HG03097 (cell line): Measurements from ENCODE around the gene RNF212.

Source experiments
- ATAC-seq: cut with Tn5 transposase; IDR thresholded peaks from one replicate; pipeline ENCODE4 v1.9.1; 2021; ENCODE audit not compliant: unreplicated experiment, low FRiP score

The RNF212 gene

DNA sequence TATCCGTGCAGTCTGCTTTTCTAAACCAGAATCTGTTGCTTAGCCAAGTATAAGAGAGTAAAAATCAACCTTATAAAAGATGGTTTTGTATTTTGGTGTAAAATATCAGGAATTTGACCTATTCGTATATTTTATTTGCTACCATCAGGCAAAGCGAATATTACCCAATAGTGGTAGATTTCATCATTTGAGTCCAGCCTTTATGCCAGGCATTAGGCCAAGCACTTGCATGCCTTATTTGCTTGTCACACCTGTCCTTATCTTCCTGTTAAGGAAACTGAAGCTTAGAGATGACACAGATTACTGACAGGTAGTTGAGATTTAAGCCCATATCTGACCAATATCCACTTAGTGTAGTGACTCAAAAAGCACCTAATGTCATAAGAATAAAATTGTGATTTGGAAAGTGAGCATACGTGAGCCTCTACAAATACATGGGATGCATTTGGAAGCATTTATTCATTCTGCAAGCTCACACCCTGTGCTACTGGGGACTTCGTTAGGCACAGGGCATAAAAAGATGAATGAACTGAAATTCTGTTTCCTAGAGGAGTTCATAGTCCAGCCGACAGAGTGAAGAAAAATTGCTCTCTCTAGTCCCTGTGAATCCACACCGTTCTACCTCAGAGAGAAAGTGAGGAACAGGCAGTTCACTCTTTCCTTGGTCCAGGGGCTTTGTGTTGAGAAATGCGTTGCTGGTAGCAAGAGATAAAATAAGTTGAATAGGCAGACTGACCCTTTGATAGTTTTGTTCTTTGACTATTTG lies 2.3 kb upstream of the RNF212 start:
- ATAC-seq: no peak

DNA sequence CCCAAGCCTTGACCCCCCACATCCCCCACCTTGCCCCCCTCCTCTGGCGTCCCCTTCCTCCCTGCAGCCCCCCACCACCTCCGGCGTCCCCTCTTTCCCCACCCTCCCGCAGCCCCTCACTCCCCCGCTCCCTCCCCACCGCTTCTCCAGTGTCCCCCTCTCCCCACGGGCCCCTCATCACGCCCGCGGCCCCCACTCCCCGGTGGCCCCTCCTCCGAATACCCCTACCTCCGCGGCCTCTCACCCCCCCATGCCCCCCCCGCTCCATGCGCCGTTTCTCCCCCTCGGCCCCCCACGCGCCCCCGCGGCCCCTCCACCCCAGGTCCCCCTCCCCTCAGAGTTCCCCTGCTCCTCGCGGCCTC lies 562 bp downstream of the RNF212 start:
- no peak for ATAC-seq

DNA sequence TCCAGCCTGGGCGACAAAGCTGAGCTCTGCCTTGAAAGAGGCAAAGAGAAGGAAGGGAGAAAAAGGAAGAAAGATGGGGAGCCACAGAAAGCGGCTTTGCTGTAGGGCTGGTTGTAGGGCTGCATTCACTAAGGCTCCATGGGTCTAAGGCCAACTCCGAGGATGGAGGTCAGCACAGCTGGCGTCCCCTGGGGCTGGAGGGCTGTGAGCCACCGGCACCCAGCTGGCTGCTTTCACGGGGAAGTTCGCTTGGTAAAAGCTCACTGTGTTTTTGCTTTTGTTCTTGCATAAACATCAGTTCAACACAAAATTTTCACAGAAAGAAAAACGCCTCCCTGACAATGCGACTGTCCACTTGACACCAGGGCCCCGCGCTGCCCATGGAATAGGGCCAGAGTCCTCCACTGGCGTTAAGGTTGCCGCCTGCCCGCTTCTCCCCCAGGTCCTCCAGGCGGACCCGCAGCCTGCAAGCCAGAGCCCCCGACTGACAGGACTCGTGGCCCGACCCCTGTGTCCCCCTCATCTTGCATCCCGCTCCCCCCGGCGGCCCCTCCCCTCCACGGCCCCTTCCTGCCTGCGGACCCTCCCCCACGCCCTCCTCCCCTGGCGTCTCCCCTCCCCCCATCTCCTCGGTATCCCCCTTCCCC lies 1.1 kb downstream of the RNF212 start:
- ATAC-seq: no peak

DNA sequence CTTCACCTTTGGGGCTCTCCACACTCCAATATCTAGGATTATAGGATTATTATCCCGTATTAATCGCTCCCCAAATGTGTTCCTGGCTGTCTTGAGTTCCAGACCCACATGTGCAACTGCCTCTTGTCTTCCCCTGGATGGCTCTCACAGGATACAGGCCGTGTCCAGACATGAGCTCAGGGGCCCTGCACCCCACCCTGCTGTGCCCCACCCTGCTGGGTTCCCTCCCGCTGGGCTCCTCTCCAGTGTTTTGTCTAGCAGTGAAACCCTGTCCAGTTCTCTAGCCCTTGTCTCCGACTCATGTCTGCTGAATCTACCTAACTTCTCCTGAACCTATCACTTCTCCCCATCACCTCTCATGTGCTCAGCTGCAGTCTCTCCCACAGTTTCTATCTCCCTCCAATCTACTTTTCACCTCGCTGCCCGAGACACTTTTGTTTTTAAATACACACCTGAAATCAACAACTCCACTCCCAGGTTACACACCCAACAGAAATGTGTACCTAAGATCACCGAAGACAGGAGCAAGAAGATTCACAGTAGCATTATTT lies 2.0 kb downstream of the RNF212 start:
- ATAC-seq: no peak

DNA sequence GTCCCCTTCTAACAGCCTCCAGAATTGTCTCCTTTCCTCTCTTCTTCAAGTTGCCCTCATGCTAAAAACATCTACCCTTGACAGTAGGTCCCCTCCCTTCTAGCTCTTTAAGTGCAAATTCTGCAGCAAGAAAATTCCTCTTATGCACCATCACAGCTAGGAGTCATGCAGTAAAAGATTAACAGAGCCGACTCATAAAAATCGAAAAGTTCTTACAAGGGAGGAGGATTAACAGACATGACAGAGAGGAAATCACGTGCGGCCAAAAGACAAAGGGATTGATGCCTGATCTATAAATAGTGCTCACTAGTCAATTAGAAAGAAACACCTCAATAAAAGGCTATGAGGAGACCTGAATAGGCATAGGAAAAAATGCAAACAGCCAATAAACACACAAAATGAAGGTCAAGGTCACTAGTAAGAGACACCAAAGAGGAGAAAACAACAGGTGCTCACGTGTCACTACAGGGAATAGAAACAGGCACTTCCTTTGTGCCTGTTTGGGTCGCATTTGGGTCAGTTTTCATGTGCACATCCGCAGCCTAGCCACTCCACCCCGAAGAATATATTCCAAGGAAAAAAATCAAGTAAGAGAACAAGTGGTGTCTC lies 3.4 kb downstream of the RNF212 start:
- ATAC-seq: no peak

DNA sequence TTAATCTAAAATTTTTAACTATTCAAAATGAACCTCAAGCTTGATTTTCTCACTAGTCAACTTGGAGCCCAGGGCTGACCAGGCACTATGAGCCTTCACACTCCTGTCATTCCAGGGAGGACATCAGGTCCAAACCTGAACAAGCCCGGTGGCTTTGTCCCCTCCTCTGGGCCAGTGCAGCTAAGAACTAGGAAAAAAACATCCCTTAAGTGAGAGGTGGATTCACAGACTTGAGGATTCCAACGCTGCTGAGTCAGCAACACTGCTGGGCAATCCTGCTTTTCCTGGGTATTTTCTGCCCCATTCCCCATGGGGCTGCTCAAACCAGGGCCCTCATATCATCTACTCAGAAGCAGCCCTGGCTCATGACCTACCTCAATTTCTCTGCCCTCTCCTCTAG lies 4.0 kb downstream of the RNF212 start:
- ATAC-seq: no peak

DNA sequence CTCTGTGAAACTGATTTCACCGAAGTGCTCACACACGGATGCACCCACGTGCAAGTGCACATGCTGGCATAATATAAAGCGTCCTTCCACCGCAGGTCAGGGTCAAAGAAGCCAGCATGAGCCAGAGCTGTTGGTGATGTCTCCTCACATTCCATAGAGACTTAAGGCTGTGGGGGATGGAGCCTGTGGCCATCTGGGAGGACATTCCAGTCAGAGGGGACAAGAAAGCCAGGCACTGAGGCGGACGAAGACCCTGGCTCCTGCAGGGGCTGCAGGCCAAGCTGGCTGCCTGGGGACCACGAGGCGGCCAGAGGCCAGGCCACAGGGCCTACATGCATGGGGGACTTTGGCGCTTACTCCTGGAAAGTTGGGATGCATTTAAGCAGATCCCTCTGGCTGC lies 7.7 kb downstream of the RNF212 start:
- no peak for ATAC-seq

DNA sequence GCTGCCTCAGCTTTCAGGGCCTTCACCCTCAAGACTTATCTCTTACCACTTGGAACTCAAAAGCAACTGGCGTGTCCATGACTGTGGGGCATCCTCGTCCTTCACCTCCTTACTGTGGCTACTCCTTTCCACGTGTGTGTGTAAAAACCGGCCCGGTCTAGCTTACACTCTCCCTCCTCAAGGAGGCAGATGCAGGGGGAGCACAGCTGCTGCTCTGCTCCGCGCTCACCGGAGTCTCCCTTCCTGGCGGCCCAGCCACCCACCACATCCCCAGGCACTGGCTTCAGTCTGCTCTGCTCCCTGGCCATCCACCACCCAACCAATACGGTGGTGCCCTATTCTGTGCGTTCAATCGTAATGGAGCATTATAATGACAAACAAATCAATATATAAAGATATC lies 8.3 kb downstream of the RNF212 start:
- no peak for ATAC-seq

DNA sequence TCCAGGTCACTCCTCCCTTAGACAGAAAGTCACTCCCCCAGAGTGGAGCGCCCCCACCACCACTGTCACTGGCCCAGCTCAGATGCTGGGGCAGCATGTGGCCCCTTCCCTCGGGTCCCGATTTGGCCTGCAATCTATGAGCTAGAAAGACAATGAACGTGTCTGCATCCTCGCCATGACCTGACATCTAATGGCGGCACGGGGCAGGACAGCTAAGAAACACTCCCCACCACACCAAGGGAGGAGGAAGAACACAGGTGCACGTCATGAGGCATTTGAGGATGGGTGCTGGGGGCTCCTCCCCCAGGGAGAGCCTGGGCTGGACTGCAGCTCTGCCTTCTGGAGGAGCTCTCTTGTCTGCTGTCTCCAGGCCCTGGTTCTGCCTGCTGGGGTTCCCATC lies 8.7 kb downstream of the RNF212 start:
- no peak for ATAC-seq

DNA sequence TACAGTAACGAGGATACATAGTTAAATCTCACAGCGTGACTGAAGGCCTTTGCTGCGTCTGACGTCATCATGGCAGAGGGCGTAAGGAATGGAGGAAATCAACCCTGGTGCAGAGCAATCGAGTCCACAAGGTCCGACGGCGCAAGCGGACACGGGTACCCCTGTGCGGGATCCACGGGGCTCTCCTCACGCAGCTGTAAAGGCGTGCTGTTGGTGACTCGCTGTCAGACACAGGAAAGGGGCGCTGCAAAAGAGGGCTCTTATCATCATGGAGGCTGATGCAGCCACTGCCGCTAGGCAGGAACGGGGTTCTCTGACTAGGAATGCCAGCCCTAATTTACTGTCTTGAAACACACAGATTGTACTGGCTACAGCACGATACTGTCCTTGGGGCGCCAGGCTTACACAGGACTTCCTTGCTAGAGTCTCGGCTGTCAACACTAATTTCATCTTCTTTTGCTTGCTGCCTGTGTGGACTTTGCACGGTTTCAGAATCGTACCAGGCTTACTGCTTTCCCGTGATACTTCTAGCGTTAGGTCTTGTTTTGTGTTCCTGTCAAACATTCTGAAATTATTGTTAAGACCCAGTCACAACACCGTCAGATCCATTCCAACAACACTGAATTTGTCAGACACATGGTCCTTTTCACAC lies 13.6 kb downstream of the RNF212 start:
- no peak for ATAC-seq

DNA sequence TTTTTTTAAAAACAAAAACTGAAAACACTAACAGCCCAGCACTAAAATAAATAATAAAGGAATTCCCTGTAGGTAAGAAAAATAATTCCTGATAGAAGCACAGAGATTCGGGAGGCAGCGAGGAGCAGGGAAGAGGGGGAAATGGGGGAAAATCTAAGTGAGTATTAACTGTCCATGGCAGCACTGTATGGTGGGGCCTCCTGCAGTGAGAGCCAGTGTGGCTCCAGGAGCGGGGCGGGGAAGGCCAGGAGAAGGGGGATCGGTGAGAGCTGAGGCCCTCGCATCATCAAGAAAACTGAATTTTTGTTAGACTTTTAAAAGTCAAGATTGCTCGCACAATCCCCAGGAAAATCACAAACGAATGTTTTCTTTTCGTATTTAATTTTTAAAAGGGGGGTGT lies 14.1 kb downstream of the RNF212 start:
- no peak for ATAC-seq

DNA sequence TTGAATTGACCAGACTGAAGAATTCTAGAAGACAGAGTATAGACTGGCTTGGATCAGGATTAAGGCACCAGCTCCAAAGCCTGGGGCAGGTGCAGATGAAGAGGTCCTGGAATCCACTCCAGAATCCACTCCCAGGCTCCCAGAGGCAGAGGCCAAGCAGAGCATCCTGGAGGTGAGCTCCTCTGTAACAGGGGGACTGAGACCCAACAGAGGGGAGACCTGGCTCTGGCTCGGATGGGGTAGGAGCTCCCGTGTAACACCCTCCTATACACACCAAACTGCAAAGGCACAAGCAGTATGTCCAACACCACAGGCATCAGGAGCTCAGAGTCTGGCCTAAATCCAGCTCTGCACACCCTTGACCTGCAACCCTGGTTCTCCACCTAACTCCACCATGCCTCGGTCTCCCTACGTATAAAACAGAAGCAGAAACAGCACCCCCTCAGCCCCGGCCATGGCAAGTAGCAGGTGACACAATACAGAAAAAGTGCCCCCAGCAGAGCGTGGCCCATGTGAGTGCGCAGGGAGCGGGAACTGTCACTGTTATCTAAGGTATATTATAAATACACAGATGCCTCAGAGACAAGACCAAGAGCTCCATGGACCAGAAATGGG lies 14.9 kb downstream of the RNF212 start:
- no peak for ATAC-seq

DNA sequence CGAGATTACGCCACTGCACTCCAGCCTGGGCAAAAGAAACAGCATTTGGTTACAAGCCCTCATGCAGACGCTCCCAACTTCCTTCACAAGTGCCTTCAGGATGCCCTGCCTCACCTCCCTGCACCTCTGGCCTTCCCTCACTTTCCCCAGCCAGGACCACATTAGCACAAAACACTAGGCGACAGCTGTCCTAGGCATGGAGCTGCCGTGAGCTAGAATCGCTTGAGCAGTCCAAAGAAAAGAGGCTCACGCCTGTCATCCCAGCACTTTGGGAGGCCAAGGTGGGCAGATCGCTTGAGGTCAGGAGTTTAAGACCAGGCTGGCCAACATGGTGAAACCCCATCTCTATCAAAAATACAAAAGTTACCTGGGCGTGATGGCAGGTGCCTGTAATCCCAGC lies 15.8 kb downstream of the RNF212 start:
- ATAC-seq: no peak

DNA sequence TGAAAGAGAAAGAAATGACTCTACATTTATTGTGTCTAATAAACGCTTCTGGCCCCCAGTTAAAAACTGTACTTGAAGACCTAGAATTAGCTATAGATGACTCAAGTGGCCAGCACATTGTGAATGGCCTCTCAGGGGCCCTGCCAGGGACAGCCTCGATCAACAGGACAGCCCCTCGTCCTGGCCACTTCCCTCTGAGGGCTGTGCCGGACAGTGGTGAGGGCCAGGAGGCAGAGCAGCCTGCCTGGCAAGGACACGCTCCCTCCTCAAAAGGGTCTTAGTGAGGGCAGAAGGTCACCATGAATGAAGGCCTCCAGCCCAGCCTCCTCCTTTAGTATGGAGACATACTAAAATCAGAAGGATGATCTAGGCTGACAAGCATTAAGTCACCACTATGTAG lies 16.5 kb downstream of the RNF212 start:
- no peak for ATAC-seq

DNA sequence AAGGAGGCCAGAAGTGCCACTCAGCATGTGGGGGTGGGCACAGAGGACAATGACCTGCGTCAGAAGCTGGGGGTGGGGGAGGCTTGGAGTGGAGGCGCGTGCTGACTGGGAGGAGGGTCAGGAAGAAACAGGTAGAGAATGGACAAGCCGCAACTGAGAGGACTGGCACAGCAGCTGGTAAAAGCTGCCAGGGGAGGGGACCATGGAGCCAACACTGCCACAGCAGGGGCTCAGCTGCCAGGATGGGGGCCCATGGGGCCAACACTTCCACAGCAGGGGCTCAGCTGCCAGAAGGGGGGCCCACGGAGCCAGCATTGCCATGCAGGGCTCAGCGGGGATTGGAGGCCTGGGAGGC lies 19.1 kb downstream of the RNF212 start:
- ATAC-seq: no peak

DNA sequence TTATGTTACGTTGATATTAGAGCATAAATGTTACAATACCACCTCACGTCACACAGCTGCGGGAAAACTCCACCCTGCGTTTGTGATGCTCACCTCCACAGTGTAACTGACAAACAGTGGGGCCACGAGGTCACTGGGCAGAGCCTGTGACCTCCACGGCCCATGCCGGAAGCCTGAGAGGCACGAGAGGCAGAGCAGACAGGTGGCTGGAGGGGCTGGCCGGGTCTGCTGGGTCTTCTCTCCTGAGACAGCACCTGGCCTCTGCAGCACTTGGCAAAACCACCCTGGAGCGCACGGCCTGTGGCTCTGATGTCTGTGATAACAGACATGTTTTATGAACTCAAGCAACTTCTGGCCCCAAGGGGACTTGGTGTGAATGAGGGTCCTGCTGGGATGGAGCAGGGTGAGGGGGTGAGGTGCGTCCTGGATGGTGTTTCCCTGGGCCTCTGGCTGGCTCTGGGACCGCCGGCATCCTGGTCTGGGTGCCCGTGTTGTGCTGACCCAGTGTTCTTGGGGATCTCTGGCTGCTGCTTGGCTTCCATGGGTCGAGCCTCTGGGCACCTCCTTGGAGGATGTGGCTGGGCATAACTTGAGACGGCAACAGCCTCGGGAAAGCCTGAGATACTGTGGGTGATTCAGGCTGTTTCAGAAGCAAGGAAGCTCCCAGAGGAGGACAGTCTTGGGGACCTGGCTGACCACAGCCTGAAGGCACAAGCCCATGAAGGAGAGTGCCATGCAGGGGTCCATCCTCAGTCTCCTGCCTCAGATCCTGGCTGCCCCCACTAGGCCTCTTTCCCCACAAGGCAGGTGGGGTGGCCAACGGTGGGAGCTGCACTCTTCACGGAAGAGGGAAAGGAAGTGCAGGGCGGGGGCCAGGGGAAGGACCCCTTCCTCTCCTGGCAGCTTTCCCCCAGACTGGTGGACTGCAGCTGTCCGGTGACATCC lies 19.7 kb downstream of the RNF212 start:
- ATAC-seq: no peak

DNA sequence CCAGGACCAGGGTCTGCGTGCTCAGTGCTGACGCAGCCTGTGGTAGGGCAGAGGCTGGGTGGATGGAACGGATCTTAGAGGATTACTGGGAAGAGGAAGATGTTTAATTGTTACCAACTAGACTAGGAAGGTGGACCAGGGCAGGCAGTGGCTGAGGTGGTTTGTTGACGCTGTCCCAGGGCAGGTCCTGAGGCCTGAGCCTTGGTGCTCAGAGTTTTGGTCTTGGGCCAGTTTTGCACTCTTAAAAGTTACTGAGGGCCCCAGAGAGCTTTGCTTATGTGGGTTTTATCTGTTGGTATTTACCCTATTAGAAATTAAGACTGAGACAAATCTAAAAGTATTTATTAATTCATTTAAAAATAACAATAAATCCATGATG lies 20.4 kb downstream of the RNF212 start:
- no peak for ATAC-seq

DNA sequence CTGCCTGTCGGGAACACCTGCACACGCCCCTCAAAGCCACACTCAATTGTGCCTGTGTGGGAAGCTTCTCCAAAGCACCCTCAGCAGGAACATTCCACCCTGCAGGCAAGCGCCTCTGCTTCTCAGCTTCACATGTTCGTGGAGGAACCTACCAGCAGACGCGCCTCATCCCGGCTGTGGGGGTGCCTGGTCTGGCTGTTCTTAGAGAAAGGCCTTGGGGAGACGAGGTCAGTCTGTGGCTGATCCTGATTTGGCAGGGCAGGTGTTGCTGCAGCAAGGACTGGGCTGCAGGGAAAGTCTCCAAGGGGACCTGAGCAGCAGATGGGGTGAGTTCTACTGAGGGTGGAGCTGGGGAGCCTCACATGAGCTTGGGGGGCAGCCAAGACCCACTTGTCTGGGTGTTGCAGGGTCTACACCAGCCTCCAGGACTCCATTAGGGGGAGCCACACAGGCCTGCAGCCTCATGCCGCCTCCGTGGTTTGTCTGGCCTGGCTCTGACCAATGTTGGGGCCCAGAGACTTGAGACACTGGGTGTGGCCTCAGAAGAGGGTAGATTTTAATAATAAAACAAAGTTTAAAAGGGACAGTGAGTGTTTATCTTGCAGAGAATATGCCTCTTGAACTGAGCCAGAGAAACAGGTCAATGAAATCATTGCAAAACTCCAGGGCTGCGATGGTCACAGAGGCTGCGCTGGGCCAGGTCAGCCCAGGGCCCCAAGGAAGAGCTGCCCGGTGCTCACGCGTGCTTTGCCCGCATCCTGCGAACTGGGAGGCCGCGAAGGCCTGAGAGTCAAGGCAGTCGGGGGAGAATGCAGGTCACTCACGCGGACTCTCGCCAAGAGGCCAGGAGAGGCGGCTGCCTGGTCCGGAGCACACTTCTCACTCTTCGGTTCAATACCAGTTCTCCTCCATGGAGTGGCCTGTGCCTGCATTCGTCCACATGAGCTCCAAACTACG lies 21.1 kb downstream of the RNF212 start:
- no peak for ATAC-seq

DNA sequence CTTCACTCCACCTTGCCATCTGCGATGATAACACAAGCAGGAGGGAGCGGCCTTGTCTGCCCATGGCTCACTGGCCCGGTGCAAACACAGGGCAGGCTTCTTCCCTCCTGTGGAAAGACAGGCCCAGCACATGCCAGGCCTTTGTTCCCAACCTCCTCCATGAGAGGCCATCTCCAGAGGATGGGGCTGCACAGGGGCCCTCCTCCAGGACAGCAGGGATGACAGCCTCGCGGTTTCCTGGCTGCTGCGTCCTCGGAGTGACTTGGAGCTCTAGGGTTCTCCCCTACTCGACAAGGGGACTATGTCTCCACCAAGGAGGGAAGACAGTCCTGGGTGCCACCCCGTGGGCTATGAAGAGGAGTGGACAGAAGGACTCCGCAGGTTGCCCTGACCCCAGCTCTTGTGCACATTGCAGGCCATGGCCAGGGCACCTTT lies 21.8 kb downstream of the RNF212 start:
- ATAC-seq: no peak
